PFSK-1 (cell line): Measurements from ENCODE around the gene IRF2BP2.

Experiments used
- FOXP2 ChIP-seq: optimal IDR thresholded peaks from 2 replicates; pipeline ENCODE3; 2011; ENCODE audit warnings: borderline replicate concordance, control low read depth, inconsistent platforms; ENCODE audit not compliant: insufficient read depth; ENCODE audit errors: extremely low read length, extremely low read depth
- POLR2AphosphoS5 ChIP-seq: IDR thresholded peaks from 2 replicates; pipeline ENCODE4 v1.6.1; 2012; ENCODE audit warnings: low read depth, mild to moderate bottlenecking, control low read depth, low read length, moderate library complexity
- REST ChIP-seq, 2 experiments: IDR thresholded peaks; 2 replicates each; pipeline versions ENCODE4 v1.6.1 to v1.8.0; 2011 to 2012; ENCODE audit warnings: low read depth in 2 of 2, low read length in 2 of 2, control low read depth in 1 of 2, inconsistent platforms in 1 of 2, mild to moderate bottlenecking in 1 of 2, moderate library complexity in 1 of 2; ENCODE audit not compliant: insufficient read depth in 1 of 2
- SIN3A ChIP-seq: IDR thresholded peaks from 2 replicates; pipeline ENCODE4 v1.6.1; 2012; ENCODE audit warnings: mild to moderate bottlenecking, low read length, moderate library complexity, borderline replicate concordance; ENCODE audit not compliant: insufficient read depth
- TAF1 ChIP-seq: IDR thresholded peaks from 2 replicates; pipeline ENCODE4 v1.6.1; 2012; ENCODE audit warnings: low read length, control low read depth, borderline replicate concordance; ENCODE audit not compliant: insufficient read depth

GRCh38 chr1:234610061-234610665 lies at the start of gene IRF2BP2:
- TF ChIP-seq SIN3A (no peak; the same call in 1 of the 2 replicates), REST (IDR thresholded peaks at IDR 0.05; ENCODE audit: insufficient read depth in 1 of 2, low read depth in 2 of 2, low read length in 2 of 2) (peak in 1 of 2 experiments; percentile 58; a peak in 1 of 4 replicates), POLR2AphosphoS5 (peak; percentile 64), TAF1 (peak; percentile 92), FOXP2 (no peak)
